Putamen (tissue), 1 donor: ENCODE measurements around the gene TRIM40.
"Not testable (repeated sequence)": the region's sequence is repeated elsewhere in the genome, so short reads cannot be mapped to it uniquely, and the experiment has no call there.

Source experiments
- DNase-seq: peaks from one replicate; pipeline ENCODE4 v3.0.0-alpha.2; 2016; ENCODE audit warnings: low spot score

Gene TRIM40

DNA sequence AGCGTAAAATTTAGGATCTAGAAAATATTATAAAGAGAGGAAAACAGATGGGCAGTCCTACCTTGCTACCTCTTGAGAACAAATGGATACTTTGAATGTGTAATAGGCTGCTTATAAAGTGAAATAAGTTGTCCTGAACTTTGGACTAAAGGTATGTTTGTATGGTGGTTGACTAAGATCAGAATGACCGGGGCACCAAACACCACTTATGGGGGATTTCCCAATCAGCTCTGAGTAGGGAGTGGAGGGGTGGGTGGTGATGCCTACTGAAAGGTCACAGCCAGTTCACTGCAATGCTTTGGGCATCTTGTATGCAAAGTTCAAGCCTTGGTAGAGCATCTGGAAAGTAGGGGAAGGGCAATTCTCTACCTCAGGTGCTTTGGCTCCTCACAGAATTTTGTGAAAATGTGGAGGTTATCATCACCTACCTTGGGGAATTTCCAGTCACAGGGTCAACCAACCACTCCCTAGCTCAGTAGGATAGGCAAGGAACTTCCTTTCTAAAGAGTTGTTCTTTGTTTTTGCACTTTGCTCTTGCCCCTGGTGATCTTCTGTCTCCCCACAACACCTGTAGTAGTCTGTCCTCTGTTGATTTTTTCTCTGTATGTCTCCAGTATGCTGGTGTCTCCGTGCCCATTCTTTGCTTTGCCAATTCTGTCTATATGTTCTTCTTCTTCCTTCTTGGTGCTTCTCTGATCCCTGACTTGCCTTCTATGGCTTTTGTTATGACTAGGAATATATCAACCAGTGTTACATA, 22.8 kb upstream of the TRIM40 start, which contains the start of gene TRIM31:
TSS of gene TRIM31 (minus strand) at position 88 of the 757 bp plus-strand sequence. CDS start 285 bp downstream, outside the sequence.
- no peak for DNase-seq

DNA sequence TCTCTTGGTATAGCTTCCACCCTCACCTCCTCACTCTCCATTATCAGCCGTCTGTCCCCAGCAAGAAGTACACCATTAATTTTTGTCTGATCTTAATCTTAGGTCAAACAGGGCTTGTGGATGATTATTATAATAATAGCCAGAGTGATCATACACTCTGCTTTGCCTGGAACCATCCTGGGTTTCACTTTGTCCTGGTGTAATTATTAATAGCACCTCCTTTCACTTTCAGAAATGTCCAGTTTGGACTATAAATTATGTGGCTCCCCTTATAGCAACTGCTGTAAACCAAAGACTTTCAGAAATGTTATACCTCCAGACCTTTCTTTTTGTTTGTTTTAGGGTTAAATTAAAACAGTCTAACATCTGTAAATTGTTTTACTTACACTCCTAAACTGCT, 22.1 kb upstream of the TRIM40 start:
- DNase-seq = no peak

DNA sequence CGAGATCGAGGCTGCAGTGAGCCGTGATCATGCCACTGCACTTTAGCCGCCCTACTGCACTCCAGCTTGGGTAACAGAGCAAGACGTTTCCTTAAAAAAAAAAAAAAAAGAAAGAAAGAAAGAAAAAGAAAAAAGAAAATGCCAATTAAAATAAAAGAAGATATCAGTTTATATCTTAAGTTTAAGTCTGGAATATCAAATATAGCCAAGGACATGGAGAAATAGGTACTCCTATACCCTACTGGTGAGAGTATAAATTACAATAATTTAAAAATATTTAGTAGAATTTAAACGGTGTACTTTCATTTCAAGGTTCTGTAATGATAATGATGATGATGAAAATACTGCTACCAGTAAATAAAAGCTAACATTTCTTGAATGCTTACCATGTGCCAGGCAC, 19.2 kb upstream of the TRIM40 start:
- DNase-seq = no peak

DNA sequence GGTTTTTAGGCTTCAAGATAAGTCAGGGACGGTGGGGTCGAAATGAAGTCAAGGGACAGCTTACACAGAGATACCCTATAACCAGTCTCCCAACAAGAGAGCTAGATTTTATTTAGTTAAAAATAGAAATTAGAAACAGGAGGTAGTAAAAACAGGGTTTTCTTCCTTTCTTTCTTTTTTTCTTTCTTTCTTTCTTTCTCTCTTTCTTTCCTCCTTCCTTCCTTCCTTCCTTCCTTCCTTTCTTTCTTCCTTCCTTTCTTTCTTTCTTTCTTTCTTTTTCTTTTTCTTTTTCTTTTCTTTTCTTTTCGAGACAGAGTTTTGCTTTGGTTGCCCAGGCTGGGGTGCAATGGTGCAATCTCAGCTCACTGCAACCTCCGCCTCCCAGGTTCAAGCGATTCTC, 17.2 kb upstream of the TRIM40 start:
- DNase-seq = not testable (repeated sequence)

GRCh38 chr6:30121446-30122366, 14.2 kb upstream of the TRIM40 start:
- DNase-seq = no peak

DNA sequence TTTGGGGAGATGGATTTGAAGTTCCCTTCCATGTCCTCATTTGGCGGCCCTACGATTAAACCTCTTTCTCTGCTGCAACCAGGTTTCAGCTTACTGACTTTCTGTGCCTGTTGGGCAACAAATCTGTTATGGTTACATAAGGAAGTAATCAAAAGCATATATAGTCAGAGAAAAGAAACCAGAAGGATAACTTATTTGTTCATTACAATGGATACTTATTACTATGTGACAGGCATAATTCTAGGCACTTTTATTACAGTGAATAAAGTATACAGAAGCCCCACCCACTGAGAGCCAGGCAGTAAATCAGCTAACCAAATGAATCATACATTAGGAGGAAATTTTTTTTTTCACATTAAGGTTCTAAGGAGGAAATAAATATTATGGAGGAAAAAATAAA, 13.4 kb upstream of the TRIM40 start:
- no peak for DNase-seq

GRCh38 chr6:30127238-30128093, 8.5 kb upstream of the TRIM40 start:
- DNase-seq = no peak

- DNase-seq = no peak
Observed at GRCh38 chr6:30129265-30130178, 6.4 kb upstream of the TRIM40 start.

GRCh38 chr6:30130179-30130679, 5.7 kb upstream of the TRIM40 start:
- DNase-seq = no peak

DNA sequence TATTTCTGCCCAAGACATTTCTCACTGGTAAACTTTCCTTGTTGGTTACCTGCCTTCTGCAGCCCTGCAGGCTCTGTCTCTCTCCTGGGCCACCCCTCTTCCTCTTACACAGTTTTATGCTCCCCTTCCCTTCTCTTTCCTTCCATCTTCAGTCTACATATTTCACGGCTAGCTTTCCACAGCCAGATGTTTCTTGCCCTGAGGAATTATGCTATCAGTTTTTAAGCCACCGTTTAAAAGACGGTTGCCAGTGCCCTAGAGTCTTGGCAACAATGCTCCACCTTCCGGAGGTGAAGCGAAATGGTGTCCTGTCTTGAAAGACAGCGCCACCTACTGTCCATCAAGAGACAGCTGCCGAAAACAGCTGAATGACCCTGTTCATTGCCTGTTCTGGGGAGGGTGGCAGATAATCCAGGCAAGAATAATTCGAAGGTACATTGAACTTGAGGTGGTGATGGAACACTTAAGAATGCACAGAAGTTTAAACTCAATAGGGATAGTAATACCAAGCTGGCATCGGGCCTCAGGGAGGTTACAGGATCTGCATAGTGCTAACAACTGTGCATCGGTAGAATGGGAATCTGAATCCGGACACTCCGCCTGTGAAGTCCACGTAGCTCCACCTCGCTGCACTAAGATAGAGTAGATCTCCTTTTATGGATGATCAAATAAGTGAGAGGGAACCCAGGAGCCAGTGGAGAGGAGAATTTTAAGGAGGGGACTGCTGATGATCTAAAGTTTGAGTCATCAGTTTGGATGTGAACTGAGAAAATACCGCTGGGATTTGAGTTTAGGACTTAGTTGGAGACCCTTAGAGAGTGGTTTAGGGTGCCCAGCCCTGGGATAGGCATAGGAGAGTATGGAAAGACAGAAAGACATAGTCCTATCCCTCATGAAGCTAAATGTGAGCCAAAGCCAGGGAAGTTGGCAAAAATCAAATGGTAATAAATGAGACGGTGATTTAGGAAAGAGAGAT, 4.8 kb upstream of the TRIM40 start:
- DNase-seq = peak; percentile 63

DNA sequence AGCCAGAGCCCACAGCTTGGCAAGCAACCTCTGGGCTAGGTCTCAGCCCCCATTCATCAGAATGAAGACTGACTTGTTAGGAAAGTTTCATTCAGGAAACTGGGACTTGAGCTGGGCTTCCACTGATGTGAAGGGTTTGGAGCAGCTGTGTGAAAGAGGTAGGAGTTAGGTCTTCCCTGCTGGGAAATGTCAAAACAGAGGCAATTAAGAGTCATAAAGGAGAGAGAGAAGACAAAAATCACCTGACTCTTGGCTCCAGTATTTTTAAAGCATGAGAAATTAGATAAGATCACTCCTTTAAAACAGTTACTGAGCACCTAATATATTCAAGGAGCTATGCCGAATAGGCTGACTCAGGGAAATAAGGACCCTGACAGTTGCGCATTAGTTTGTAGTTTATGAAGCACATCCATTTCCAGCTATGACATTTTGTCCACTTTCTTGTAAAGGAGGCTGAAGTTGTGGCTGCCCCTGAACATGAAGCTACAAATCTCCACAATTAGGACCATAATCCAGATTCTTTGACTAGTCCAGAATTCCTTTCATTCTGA, 3.9 kb upstream of the TRIM40 start:
- no peak for DNase-seq

- DNase-seq = no peak
Observed at GRCh38 chr6:30135147-30135546, 793 bp upstream of the TRIM40 start.

DNA sequence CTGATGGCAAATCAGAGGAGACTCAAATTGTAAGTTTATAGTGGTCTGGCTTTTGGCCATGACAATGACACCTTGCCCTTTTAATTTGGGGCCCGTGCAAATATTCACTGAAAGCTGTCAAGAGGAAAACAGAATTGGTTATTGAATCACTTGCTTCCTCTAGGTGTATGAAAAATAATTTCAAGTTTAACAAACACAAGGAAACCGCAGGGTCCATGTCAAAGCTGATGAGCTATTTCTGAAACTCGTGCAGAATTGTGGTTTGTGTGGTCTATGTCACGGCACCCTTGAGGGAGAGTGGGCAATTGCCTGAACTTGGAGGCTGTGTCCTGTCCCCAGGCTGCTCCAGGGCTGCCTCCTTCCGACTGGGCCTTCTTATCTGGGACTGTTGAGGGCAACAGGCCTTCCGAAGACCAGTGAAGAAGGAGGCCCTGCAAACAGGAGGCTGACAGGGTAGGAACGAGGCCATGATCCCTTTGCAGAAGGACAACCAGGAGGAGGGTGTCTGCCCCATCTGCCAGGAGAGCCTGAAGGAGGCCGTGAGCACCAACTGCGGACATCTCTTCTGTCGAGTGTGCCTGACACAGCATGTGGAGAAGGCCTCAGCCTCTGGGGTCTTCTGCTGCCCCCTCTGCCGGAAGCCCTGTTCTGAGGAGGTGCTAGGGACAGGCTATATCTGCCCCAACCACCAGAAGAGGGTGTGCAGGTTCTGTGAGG, 788 bp downstream of the TRIM40 start:
- DNase-seq = no peak

- DNase-seq = not testable (repeated sequence)
Observed at GRCh38 chr6:30140240-30140639, 4.3 kb downstream of the TRIM40 start.

DNA sequence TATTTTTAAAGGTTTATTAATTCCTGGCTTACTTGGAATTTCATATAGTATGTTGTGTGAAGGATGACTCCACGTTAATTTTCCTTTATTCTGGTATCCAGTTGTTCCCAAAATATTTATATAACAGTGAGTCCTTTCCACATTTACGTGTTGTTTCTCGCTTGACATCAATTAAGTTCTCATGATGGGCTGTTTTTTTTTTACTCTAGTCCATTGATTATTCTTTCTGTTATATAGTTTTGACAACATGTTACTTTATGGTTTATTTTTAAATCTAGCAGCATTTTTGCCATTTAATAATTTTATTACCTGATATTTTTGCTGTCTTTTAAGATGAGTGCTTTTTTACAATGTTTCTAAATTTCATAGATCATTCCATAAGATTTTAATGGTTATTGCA, 6.7 kb downstream of the TRIM40 start:
- no peak for DNase-seq

DNA sequence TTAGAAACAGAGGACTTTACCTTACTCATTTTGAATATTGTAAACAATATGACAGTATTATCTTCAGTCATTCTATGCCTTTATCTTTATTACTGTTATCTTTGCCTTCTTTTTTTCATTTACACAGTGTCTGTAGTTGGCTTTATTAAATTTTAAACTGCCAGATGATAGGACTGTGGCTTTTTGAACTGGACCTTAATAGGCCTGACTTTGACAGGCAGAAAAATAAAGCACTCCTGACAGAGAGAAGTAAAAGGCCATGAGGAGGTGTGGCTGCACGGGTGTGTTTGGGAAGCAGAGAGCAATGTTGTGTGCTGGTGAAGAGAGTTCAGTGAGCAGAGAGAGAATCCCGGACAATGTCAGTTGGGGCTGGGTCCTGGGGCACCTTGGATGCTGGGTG, 7.8 kb downstream of the TRIM40 start:
- DNase-seq = no peak

- DNase-seq = no peak
Observed at GRCh38 chr6:30144811-30145210, 8.9 kb downstream of the TRIM40 start.

DNA sequence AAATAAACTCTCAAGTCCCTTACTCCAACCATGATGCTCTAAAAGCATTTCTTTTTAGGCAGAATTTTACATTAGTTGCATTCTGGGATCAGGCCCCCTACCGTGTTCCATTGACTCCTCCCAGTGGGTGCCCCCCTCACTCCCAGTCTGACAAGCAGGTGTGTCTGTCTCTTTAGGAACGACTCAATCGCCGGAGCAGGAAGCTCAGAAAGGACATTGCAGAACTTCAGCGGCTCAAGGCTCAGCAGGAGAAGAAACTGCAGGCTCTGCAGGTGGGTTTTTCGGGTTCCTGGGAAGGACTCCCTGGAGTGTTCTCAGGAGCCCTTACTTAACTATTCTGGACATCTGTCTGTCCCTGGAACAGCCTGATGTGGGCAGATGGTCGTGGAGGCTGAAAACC, 9.9 kb downstream of the TRIM40 start:
- DNase-seq = no peak

DNA sequence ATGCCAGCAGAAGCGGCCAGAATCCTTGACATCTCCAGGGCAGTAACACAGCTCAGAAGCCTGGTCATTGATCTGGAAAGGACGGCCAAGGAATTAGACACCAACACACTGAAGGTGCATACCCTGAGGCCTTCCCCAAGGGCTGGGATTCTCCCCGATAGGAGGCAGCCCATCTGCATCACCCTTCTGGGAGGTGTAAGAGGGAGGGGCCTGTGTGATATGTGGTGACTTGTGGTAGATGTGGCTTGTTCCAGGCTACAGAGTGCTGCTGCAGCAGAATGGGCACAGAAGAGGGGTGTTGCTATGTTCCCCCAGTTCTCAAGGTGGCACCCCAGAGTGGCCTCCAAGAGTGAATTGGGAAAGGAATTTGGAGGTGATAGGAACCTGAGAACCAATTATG, 11.2 kb downstream of the TRIM40 start:
- no peak for DNase-seq
